GM12878 (cell line): ENCODE results near the gene ACCSL. TPM values are rescaled to one million over a fixed set of nuclear protein-coding genes. Genes with fewer than 3 reads are reported as not detected.

Experiments used
- ASH2L ChIP-seq: fragments of 300-600, 200-600 bp; sonication (generic); IDR thresholded peaks from 2 replicates; pipeline ENCODE4 v1.6.1; 2017; ENCODE audit warnings: low read depth, mild to moderate bottlenecking, borderline replicate concordance
- BCLAF1 ChIP-seq: fragments of 450-650 bp; IDR thresholded peaks from 2 replicates; pipeline ENCODE4 v1.6.1; 2017; ENCODE audit warnings: antibody characterized with exemption, mild to moderate bottlenecking, moderate library complexity
- ETV6 ChIP-seq, 2 experiments: fragments of 450-650 bp in 1 of 2; IDR thresholded peaks in 1 of 2; conservative IDR thresholded peaks in 1 of 2; 2 replicates each; pipeline ENCODE4 v1.6.1; 2014; ENCODE audit warnings: antibody characterized with exemption in 1 of 2, borderline replicate concordance in 1 of 2, low read depth in 1 of 2, mild to moderate bottlenecking in 1 of 2, moderate library complexity in 1 of 2
- IKZF2 ChIP-seq, 2 experiments: fragments of 450-650 bp; IDR thresholded peaks; 2 replicates each; pipeline ENCODE4 v1.6.1; 2017; ENCODE audit warnings: mild to moderate bottlenecking in 2 of 2, moderate library complexity in 2 of 2
- IRF5 ChIP-seq: fragments of 450-650 bp; IDR thresholded peaks from 2 replicates; pipeline ENCODE4 v1.6.1; 2017; ENCODE audit warnings: borderline replicate concordance
- JUNB ChIP-seq: IDR thresholded peaks from 2 replicates; pipeline ENCODE4 v1.6.1; 2016; ENCODE audit warnings: antibody characterized with exemption, mild to moderate bottlenecking
- MYC ChIP-seq: IDR thresholded peaks from 2 replicates; pipeline ENCODE4 v1.6.1; 2011; ENCODE audit warnings: mild to moderate bottlenecking, low read length, moderate library complexity, inconsistent platforms; ENCODE audit not compliant: insufficient read depth, insufficient replicate concordance, insufficient read length, severe bottlenecking
- SPI1 ChIP-seq: IDR thresholded peaks from 2 replicates; pipeline ENCODE4 v1.6.1; 2011; ENCODE audit warnings: low read depth, mild to moderate bottlenecking, low read length, moderate library complexity, borderline replicate concordance; ENCODE audit not compliant: insufficient read depth
- SRF ChIP-seq, 2 experiments: IDR thresholded peaks; 2 replicates each; pipeline ENCODE4 v1.6.1; 2011; ENCODE audit warnings: low read depth in 2 of 2, low read length in 2 of 2, mild to moderate bottlenecking in 1 of 2, moderate library complexity in 1 of 2
- ZNF592 ChIP-seq: fragments of 450-650 bp; IDR thresholded peaks from 2 replicates; pipeline ENCODE4 v1.6.1; 2017; ENCODE audit warnings: mild to moderate bottlenecking, moderate library complexity
- polyA plus RNA-seq, 11 experiments: library from polyadenylated mRNA; depleted of rRNA in 4 of 11; unstranded in 6 of 11; stranded (reverse) in 5 of 11; fragments of >200 nt; fragmentation: Nextera tagmentation in 4 of 11; fragmentation: Illumina TruSeq in 1 of 11; extraction: Ambion mirVana in 4 of 11; extraction: Trizol in 1 of 11; gene quantifications; 1 replicate in 1 of 11; 2 replicates in 10 of 11; pipeline versions ENCODE4 v1.2.1 to v1.2.3, GENCODE V29; 2011 to 2016; ENCODE audit warnings: inconsistent platforms in 2 of 11, missing spikeins in 2 of 11, low read depth in 1 of 11
- total RNA-seq, 4 experiments: library from RNA; depleted of rRNA in 3 of 4; stranded (reverse); fragments of >200 nt in 3 of 4; fragmentation: Illumina TruSeq in 1 of 4; extraction: Trizol in 1 of 4; gene quantifications; 2 replicates each; pipeline versions ENCODE4 v1.2.1 to v1.2.3, GENCODE V29; 2013 to 2021

The ACCSL gene
- total and polyA plus RNA-seq, 10 of the 15 experiments (the other 5 are each of a cell fraction or from before 2014, with no cell fraction given): 0.15 TPM; not detected in 9

- 0 out of 2 replicates have a peak, but pooled peaks have one; percentile 57 for TF ChIP-seq ZNF592
- TF ChIP-seq IKZF2 (IDR thresholded peaks at IDR 0.05): peak; percentile 74 to 80
- TF ChIP-seq BCLAF1: no peak
- TF ChIP-seq ETV6 (conservative IDR thresholded peaks at IDR 0.05 in 1 of 2, IDR thresholded peaks at IDR 0.05 in 1 of 2; ENCODE audit: borderline replicate concordance in 1 of 2, low read depth in 1 of 2): 0 out of 4 replicates have a peak, but pooled peaks of 1 of the 2 experiments have one; percentile 20
- TF ChIP-seq JUNB: no peak
- TF ChIP-seq SRF (IDR thresholded peaks at IDR 0.05; ENCODE audit: low read depth in 2 of 2, low read length in 2 of 2): no peak
- peak; percentile 70 for TF ChIP-seq IRF5
- no peak for TF ChIP-seq MYC
- TF ChIP-seq SPI1: peak; percentile 84
- peak; percentile 57; the same call in 1 of the 2 replicates for TF ChIP-seq ASH2L
Observed at GRCh38 chr11:44065841-44066731, 18.3 kb downstream of the ACCSL start, which contains the start of gene ACCS (continued).
